GM12873 (cell line): ENCODE results near the gene SYNGR1.

Experiments used
- TF ChIP-seq, protein P1 (sequence below): IDR thresholded peaks from 2 replicates; pipeline ENCODE4 v1.5.1; 2012; ENCODE audit warnings: low read depth, mild to moderate bottlenecking, moderate library complexity, low read length, control low read depth; ENCODE audit not compliant: insufficient read depth; ENCODE audit errors: missing control alignments

SYNGR1 gene

DNA sequence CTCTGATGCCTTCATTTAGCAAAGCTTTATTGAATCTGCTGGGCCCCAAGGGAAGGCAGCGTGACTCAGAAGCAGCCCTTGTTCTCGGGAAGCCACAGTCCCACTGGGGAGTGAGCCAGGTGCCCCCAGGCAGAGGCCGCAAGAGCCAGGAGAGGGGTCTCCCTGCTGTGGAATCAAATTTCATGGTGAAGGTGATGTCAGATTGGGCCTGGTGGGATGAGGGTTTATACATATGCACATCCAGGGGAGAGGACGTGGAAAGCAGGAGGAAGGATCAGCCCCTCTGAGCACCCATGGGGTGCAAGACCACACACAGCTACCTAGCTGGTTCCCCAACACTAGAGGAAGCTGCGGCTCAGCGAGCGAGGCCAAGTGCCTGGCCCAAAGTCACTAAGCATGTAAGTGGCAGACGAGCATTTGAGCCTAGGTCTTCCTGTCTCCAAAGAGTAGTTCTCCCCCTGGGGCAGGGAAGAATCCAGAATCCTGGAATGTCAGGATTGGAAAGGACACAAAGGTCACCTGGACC, 2.0 kb downstream of the SYNGR1 start:
- TF ChIP-seq, protein P1, sequence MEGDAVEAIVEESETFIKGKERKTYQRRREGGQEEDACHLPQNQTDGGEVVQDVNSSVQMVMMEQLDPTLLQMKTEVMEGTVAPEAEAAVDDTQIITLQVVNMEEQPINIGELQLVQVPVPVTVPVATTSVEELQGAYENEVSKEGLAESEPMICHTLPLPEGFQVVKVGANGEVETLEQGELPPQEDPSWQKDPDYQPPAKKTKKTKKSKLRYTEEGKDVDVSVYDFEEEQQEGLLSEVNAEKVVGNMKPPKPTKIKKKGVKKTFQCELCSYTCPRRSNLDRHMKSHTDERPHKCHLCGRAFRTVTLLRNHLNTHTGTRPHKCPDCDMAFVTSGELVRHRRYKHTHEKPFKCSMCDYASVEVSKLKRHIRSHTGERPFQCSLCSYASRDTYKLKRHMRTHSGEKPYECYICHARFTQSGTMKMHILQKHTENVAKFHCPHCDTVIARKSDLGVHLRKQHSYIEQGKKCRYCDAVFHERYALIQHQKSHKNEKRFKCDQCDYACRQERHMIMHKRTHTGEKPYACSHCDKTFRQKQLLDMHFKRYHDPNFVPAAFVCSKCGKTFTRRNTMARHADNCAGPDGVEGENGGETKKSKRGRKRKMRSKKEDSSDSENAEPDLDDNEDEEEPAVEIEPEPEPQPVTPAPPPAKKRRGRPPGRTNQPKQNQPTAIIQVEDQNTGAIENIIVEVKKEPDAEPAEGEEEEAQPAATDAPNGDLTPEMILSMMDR, result no peak

DNA sequence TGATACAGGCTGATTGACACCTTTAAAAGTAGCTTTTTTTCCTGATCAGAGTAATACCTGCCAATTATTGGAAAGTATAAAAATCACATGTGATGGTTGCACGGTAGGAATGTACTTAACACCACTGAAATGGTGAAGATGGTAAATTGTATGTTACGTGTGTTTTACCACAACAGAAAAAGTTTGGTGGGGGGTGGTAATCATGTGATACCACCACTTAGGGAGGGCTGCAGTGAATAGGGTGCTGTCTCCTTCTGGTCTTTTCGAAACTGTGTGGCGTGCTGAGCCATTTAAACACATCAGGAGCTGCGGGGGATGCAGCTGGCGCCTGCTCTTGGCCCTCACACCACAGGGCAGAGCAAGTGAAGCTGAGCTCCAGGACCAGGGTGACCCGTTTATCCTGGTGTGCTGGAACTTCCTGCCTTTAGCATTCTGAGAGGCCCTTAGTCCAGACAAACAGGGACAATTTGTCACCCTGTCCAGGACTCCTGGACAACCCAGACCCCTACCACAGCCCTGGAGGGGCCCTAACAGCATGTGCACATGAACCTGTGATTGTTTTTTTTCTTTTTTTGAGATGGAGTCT, 2.6 kb downstream of the SYNGR1 start:
- TF ChIP-seq, protein P1, result no peak

DNA sequence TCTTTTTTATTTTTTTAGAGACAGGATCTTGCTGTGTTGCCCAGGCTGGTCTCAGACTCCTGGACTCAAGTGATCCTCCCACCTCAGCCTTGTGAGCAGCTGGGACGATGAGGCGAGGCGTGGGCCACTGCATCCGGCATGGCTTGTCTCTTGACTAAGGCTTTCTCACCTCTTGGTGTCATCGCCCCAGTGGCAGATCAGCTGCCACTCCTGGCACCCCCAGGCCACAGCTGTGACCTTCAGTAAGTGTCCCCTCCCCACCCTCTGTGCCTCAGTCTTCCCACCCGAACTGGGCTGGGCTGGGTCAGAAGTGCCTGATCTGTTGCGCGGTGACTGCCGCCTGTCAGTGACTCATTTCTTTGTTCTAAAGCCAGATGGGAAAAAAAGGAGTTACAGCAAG, 3.6 kb downstream of the SYNGR1 start:
- TF ChIP-seq, protein P1, result no peak

DNA sequence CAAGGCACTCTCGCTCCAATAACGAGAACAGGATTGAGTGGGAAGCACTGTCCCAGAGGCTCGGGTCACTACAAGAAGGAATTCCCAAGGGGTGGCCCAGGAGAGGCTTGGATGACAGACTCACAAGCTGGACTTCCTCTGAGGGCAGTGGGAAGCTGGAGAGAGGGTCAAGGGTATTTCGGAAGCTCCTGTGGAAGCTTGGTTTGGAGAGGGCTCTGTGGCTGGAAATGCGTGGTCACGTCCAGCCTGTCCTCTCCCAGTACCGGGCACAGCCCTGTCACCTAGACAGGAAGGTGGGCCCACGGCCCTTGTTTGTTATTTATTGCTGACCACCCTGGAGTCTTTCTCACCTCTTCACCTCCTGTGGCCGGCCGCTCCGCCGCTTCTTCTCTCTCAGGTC, 5.3 kb downstream of the SYNGR1 start:
- TF ChIP-seq, protein P1, result no peak

DNA sequence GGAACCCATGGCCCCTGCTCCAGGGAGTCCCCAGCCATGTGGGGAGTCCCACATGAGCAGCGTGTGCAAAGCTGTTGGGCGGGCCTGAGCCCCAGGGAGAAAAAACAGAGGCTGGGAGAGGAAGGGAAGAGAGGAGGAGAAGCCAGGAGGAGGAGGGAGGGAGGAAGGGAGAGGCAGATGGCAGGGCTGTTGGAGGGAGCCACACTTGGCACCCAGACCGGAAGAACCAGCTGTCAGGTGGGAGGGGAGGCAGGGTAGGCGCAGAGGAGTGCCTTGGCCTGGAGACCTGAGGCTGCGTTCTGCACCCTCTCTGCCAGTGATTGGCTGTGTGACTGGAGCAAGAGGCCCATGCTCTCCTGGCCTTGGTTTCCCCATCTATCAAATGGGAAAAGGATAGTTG, 6.7 kb downstream of the SYNGR1 start:
- TF ChIP-seq, protein P1, result no peak

DNA sequence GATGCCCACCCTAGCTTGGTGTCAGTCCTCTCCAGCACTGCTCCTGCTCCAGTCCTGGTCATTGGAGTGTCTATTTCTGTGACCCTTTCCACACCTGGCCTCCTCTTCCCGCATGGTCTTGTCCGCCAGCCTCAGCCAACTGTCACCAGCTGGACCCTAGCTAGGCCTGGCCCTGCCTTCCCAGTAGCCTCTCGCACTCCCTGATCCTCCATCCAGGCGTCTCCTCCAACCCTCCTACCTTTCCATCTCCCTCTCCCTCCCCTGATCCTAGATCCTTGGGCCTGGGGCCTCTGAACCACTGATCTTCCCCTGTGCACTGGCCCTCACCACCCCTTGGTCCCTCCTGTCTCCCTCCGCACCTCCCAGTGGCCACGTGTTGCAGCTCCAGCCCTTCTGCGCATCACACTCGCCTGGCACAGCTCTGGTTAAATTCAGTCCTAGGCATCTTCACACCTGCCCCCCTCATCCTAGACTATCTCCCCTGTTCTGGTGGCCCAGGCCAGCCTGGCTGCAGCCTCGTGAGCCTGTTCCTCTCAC, 9.9 kb downstream of the SYNGR1 start:
- TF ChIP-seq, protein P1, result no peak

DNA sequence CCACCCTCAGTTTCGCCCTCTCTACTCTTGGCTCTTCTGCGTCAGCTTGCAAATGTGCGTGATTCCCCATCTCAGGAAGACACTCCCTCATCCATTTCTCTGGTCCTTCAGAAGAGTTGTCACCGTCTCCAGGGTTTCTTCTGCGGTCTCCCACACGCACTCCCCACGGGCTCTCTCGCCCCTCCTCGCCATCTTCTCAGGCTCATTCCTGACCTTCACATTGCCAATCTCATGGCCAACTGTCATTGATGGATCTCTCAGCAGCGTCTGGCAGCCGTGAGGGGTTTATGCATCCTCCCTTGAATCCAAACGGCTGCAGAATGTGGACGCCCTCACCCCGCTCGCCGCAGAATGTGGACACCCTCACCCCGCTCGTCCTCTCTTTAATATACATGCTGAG, 10.5 kb downstream of the SYNGR1 start:
- TF ChIP-seq, protein P1, result no peak
